HG02884 (cell line): ENCODE measurements around the gene POTEJ.
"Not testable (repeated sequence)": the region's sequence is repeated elsewhere in the genome, so short reads cannot be mapped to it uniquely, and the experiment has no call there.

Experiments used
- ATAC-seq: cut with Tn5 transposase; IDR thresholded peaks from one replicate; pipeline ENCODE4 v1.9.1; 2021; ENCODE audit warnings: mild to moderate bottlenecking, moderate library complexity; ENCODE audit not compliant: unreplicated experiment

Gene POTEJ

GRCh38 chr2:130601648-130602302 is 9.5 kb upstream of the POTEJ start:
- ATAC-seq, result not testable (repeated sequence)

DNA sequence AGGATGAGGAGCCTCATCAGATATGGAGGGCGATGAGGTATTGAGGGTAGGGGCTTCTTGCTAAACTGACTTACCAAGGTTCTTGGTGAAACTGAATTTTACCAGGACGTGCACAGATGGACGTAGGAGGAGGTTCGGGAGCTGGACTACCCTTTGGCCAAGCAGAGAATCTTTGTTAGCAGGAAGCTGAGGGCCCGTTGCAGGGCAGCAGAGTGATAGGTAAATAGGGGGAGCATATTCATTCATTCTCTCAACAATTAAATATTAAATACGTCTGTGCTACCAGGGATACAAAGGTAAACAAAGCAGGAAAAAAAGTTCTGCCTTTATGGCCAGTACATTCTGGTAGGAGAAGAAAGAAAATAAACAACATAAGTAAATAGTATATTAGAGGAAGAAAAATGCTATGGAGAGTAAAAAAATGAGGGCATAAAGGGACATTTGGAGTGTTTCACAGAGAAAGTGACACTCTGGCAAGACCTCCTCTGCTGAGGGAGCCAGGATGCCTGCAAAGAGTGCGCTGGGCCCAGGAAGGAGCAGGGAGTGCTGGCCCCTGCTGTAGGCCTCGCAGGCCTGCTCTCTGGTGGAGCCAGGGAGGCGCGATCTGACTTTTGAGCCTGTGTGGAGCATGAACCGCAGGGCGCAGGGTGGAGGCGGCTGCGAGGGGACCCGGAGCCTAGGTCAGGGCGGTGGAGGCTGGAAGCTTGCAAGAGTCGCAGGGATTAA is 2.8 kb upstream of the POTEJ start:
- ATAC-seq, result not testable (repeated sequence)

- ATAC-seq, result not testable (repeated sequence)
These were observed 2.0 kb upstream of the POTEJ start for GRCh38 chr2:130609002-130609920.

GRCh38 chr2:130610486-130610885 is 754 bp upstream of the POTEJ start:
- not testable (repeated sequence) for ATAC-seq

DNA sequence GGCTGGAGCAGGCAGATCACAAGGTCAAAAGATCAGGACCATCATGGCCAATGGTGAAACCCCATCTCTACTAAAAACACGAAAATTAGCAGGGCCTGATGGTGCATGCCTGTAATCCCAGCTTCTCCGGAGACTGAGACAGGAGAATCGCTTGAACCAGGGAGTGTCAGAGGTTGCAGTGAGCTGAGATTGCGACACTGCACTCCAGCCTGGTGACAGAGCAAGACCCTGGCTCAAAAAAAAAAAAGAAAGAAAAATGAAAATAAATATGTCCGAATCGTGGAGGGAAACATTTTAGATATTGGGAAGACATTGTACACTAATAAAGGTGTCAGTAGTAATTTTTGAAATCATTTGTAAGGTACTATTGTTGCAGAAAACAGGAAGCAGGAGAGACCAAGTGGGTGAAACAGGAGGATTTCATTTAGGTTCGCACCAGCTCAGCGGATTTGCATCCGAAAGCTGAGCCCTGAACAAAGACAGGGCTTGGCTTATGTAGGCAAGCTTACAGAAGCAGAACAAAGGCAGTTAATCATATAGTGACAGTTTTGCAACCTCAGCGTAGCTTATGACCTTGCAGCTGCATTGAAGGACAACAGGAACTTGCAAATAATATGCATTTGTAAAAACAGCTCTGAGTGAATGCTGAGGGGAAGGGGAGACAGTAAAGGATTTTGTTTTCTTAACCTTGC is 17.7 kb downstream of the POTEJ start:
- not testable (repeated sequence) for ATAC-seq

DNA sequence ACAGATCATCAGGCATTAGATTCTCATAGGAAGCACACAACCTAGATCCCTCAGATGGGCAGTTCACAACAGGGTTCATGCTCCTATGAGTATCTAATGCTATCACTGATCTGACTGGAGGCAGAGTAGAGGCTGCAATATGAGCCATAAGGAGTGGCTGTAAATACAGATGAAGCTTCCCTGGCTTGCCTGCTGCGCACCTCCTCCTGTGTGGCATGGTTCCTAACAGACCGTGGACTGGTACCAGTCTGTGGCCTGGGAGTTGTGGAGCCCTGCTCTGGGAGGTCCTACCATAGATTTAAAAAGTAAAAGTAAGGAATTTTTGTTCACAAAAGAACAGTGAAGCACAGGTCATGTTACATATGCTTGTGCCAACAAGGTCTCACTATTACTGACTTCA is 27.7 kb downstream of the POTEJ start:
- ATAC-seq, result not testable (repeated sequence)

DNA sequence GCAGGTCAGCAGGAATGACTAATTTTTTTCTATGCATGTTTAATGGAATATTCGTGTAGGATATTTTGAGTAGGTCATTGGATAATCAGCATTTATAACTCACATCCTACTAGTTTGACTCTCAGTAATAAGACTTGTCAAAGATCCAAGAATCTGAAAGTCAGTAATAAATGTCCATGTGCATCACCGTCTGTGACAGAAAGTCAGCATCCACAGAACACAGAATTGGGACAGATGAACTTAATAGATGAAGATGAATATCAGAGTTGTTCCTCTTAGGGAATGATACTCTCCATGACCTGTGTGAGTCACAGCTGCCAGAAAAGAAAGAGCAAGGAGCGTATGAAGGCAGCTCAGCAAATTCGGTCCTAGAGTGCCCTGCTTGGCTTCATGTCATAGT is 30.4 kb downstream of the POTEJ start:
- ATAC-seq, result not testable (repeated sequence)

- ATAC-seq, result not testable (repeated sequence)
These were observed 38.0 kb downstream of the POTEJ start for GRCh38 chr2:130649285-130649684.

DNA sequence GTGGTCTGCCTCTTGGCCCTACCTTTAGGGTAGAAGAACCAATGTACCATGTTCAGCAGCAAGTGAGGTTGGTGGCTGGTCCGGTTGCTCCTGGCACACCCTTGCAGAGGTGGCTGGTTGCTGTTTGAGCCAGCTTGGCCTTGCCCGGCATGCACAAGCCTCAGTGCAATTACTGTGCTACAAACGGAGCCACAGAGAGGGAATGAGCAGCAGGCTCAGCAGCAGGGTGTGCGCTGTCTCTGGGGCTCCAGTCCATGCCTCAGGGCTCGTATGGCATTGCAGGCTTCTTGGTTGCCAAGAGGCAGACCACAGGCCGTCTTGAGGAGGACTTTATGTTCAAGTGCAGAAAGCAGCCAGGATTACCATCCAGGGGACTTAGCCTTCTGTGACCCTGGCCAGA is 53.3 kb downstream of the POTEJ start:
- ATAC-seq, result not testable (repeated sequence)

- ATAC-seq, result not testable (repeated sequence)
These were observed 54.4 kb downstream of the POTEJ start for GRCh38 chr2:130665596-130665995.

DNA sequence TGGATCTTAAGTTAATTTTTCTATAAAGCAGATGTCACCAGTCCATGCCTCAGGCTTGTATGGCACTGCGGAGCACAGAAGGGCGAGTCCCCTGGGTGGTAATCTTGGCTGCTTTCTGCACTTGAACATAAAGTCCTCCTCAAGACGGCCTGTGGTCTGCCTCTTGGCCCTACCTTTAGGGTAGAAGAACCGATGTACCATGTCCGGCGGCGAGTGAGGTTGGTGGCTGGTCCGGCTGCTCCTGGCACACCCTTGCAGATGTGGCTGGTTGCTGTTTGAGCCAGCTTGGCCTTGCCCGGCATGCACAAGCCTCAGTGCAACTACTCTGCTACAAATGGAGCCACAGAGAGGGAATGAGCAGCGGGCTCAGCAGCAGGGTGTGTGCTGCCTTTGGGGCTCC is 56.3 kb downstream of the POTEJ start:
- ATAC-seq, result not testable (repeated sequence)

DNA sequence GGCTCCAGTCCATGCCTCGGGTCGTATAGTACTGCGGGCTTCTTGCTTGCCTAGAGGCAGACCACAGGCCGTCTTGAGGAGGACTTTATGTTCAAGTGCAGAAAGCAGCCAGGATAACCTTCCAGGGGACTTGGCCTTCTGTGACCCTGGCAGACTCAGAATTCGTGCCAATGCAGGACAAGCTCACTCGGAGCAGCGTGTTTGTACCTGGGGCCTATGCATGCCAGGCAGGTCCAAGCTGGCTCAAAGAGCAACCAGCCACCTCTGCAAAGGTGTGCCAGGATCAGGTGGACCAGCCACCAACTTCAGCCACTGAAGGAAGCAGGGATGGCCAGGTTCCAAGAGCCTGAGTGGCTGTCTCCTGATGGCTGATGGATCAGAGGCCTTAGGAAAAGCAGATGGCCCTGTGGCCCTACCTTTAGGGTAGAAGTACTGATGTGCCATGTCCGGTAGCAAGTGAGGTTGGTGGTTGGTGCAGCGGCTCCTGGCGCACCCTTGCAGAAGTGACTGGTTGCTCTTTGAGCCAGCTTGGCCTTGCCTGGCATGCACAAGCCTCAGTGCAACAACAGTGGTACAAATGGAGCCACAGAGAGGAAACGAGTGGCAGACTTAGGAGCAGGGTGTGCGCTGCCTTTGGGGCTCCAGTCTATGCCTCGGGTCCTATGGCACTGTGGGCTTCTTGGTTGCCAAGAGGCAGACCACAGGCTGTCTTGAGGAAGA is 58.9 kb downstream of the POTEJ start:
- not testable (repeated sequence) for ATAC-seq

- ATAC-seq, result peak; percentile 29
These were observed 81.0 kb downstream of the POTEJ start for GRCh38 chr2:130692041-130692770.

GRCh38 chr2:130693474-130693873 is 82.2 kb downstream of the POTEJ start:
- ATAC-seq, result not testable (repeated sequence)

- not testable (repeated sequence) for ATAC-seq
These were observed 92.0 kb downstream of the POTEJ start for GRCh38 chr2:130703250-130703649.
